HG02970 (cell line): Measurements from ENCODE around the gene KIN.
A peak's percentile ranks its signal among the peaks of the same experiment; 100 is the strongest.
"Not testable (repeated sequence)": the region's sequence is repeated elsewhere in the genome, so short reads cannot be mapped to it uniquely, and the experiment has no call there.

ENCODE experiments used
- ATAC-seq: cut with Tn5 transposase; IDR thresholded peaks from one replicate; pipeline ENCODE4 v1.9.1; 2021; ENCODE audit warnings: mild to moderate bottlenecking, moderate library complexity, moderate number of reproducible peaks; ENCODE audit not compliant: unreplicated experiment, low FRiP score

The KIN gene

DNA sequence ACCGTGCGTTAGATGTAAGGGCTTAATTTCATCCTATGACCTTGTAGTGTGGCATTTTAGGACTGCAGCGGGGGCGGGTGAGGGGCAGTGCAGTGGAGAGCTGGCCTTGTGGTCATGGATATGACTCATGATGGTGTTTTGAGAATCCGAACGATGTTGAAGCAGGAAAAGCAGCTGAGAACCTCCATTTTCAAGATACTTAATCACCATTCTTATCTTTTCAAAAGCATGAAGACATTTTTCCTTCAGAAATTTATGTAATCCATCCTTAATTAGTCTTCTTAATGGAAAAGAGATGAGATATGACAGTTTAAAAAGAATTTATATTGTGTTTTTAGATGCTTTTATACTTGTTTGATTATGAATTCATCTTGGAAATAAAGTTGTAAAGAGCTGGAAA, 9.8 kb upstream of the KIN start:
- no peak for ATAC-seq

DNA sequence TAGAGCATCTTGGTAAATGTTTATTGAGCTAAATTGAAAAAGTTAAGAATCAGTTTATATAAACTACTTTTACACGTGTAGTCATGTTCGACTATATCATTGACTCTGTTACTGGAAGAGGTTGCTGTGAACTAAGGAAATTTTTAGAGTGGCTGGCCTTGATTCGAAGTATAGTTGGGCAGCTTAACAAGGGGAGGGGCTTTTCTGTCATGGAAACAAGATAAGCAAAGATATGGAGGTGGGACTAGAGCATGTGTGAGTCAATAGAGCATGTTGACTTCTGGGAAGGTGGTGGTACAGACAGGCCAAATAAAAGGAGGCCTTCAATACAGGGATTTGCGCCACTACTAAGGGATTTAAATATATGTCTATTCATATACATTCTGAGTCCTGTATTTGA, 7.8 kb upstream of the KIN start:
- ATAC-seq = no peak

DNA sequence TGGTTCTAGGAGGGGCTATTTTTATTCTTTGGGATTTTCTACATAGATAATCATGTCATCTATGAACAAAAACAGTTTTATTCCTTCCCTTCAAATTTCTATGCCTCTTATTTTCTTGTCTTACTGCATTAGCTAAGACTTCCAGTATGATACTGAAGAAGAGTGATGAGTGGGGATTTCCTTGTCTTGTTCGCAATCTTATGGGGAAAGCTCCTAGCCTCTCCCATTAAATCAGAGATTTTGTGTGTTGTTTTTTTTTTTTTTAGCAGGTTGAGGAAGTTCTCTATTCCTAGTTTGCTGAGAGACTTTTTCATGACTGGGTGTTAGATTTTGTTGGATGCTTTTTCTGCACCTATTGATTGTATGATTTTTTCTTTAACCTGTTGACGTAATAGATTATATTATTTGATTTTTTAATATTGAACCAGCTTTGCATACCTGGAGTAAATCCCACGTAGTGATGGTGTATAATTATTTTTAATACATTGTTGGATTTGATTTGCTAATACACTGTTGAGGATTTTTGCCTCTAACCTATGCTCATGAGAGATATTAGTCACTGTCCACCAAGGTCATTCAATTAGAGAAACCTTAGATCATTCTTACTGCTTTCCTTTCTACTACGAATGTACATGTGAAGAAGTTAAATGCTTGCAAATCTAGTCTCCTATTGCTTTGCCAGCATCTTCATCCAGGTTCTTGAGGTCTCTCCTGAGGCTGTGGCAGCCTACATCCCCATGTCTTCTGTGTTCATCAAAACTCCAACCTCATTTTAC, 6.6 kb upstream of the KIN start:
- ATAC-seq = no peak

DNA sequence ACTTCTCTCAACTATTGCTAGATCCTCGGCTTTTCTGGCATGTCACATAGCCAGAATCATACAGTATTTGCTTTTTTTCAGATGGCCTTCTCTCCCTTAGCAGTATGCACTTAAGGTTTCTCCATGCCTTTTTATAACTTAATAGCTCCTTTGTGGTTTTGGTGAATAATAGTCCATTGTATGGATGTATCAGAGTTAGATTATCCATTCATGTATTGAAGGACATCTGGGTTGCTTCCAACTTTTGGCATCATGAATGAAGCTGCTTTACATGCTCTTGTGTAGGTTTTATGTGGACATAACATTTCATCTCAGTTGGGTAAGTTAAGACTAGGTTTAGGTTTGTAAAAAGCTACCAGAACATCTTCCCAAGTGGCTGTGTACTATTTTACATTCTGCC, 4.7 kb upstream of the KIN start:
- no peak for ATAC-seq

DNA sequence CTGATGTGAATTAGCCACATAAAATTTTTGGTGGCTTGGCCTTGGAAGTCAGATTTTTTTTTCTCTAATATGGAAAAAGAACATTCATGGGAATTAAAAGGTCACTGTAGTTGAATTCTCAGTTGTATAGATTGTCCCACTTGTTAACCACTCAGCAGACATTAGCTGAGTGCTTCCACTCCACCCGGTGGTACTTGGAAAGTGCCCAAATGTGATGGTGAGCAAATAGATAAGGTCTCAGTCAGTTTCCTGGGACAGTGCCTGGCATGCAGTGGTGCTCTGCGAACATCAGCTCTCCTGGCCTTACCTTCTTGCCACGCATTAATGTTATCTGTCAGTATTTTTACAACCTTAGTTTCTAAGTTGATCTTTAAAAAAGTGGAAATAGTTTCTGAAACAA, 1.6 kb upstream of the KIN start:
- ATAC-seq = no peak

DNA sequence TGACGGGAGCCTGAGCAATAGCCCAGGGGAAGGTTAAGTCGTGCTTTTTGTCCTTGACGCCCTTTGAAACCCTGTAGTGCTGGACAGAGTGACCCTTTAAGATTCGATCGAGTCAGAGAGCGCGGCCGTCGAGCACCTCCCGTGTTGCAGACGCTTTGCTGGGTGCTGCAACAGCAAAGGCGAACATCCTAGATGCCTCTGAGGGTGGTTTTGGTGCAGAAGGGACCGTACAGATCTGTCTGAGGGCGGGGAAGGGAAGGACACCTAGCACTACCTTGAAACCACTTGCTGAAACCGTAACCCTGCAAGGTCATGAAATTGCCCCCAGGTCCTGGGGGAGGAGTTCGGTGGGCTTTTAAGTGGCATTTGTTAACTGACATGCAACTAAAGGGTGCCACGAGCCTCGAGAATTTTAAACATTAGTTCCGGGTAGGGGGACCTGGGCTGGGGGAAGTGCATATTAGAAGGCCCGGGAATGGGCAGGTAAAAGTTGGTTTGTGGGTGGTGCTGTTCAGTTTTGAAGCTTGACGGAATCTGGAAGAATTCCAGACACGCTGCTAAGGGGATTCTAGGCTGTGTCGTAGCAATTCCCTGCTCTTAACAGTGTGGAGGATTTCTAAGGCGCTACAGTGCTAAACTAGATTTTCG, 970 bp upstream of the KIN start:
- peak; percentile 3 for ATAC-seq

DNA sequence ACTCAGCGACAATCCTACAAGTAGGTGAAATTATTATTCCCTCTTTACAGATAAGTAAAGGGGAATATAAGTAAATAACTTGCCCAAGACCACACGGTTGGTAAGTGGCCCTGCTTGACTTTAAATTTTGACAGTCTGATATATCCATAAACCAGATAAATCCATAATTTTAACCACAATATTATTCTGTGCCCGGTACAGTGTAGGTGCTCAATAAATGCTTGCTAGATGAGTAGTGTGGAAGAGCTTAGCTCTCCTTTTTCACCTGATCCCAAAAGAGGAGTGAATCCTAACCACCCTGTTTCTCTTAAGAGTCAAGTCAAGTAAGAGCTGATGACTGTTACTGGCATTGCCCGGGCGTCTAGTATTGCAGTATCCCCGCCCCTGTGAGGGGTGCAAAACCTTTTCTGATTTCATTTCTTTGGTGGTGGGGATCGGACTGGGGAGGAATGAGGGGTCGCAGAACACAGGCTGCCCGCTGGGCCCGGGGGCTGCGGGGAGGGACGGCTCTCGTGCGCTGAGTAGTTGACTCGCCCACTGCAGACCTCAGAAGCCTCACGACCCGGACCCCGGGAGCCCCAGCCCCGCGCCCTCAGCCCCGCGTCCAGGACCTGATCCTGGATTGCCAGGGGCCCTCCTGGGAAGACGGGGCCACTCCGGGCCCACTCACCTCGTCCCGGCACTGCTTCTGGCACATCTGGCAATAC, 490 bp downstream of the KIN start:
- ATAC-seq = peak; percentile 8

DNA sequence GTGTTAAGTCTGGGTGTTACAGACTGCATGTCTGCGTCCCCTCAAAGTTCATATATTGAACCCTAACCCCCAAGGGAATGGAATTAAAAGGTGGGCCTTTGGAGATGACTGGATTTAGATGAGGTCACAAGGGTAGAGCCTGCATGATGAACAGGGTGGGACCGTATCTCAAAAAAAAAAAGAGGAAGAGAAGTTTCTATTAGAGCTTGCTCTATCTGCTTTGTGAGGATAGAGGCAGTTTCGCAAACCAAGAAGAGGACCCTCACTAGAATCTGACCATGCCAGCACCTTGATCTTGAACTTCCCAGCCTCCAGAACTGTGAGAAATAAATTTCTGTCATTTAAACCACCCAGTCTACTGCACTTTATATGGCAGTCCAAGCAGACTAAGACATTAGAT, 1.4 kb downstream of the KIN start:
- no peak for ATAC-seq

DNA sequence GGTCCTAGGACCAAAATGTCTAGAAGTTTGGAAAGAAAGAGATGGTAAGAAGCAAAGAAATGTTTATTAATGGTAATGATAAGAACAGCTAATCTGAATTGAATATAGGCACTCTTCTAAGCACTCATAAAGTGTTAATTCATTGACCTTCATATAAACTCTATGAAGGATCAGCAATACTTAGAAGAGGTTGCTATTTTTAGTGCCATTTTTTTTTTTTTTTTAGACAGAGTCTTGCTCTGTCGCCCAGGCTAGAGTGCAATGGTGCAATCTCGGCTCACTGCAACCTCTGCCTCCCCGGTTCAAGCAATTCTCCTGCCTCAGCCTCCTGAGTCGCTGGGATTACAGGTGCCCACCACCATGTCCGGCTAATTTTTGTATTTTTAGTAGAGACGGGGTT, 5.6 kb downstream of the KIN start:
- ATAC-seq = not testable (repeated sequence)

DNA sequence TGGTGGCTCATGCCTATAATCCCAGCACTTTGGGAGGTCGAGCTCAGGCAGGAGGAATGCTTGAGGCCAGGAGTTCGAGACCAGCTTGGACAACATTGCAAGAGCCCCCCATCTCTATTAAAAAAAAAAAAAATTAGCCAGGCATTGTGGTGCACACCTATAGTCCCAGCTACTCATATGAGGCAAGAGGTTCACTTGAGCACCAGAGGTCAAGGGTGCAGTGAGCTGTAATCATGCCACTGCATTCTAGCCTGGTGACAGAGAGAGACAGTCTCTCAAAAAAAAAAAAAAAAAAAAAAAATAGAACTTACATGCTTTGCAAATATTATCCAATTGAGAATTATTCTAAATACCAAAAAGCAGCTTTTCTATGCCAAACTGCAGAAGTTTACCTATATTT, 11.0 kb downstream of the KIN start:
- ATAC-seq = no peak

DNA sequence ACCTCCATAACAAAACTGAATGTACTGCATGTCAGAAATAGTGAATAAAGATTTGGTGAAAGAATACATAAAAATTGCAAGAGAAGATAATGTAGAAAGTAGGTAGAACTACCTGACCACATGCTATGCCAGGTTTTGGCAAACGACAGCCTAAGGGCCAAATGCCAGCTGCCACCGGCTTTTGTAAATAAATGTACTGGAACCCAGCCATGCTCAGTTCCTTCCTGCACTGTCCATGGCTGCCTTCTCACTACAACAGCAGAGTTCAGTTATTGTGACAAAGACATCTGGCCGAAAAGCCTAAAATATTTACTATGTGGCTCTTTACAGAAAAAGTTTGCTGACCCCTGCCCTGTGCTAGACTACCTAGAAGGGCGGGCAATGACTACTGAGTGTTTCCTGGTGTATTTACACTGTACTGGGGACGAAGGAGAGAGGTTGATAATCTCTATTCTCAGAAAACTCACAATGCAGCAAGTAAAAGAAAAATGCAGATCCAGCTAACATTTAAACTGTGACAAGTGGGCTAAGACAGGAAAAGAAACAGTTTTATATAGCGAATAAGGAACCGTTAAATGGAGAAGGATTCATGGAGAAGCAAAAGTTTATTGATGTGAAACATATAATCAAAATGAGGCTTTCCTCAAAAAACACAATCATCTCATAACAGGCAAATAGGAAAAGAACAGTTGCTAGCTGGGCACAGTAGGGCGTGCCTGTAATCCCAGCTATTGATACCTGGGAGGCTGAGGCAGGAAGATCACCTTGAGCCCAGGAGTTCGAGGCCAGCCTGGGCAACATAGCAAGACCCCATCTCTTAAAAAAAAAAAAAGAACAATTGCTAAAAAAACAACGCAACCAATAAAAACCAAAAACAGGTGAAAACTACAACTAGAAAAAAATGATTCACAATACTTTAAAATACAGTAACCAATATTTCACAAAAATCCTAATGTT, 13.7 kb downstream of the KIN start:
- no peak for ATAC-seq

DNA sequence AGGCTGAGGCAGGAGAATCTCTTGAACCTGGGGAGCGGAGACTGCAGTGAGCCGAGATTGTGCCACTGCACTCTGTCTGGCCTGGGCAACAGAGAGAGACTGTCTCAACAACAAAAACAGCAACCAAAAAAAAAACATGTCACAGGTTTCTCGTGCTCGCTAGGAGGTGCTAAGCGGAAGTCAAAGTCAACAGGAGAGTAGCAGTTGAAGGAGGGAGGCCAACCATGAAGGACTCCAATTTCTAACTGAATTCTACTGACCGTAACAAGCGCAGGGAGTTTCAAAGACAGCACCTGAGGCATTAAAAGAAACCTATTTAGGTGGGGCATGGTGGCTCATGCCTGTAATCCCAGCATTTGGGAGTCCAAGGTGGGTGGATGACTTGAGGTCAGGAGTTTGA, 19.4 kb downstream of the KIN start:
- no peak for ATAC-seq

DNA sequence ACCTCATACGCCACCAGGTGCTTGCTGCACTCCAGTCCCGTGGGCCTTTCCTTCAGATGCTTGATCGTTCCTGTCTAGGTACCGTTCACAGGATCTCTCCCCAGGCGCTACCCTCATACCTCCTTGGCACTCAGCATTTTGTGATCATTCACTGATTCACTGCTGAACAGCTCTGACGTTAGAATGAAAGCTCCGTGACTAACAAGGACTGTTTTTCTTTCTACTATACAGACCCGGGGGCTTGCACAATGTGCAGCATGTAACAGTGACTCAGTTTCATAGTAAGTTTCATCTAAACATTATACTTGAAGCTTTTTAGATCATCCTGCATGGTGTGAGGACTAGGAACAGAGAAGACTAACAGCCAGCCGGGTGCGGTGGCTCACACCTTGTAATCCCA, 20.6 kb downstream of the KIN start:
- ATAC-seq = no peak

DNA sequence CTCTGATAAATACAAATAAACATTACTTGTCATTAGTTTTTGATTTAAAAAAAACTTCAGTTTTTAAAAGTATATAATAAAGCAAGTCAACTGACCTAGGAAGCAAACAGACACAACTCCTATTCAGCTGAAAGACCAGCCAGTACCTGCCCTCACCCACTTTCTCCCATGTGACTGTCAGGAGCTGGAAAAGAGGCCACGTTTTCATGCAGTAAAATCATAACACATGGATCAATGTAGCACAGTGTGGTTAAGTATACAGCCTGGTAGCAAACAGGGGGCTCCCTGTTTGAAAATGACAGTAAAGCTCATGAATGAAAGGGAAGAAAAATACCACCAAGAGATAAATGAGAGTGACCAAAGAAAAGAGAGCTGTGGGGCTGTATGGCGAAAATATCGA, 21.6 kb downstream of the KIN start:
- ATAC-seq = no peak

DNA sequence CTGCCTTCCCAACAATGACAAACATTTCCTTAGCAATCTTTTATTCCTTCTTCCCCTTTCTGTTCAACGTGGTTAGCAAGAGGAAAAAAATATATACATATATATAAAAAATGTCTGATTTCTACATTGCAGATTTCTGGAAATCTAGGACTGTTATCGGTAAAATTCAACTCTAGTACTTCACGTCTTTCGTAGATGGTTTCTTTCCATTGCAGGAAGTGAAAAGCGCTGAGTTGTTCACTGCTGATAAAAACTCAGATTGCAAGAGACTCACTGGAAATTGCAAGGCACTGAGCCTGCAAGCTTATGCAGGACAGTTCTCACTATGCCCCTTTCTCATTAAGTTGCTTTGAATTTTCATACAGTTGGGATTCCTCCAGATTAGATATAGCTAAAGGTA, 23.9 kb downstream of the KIN start:
- ATAC-seq = no peak

DNA sequence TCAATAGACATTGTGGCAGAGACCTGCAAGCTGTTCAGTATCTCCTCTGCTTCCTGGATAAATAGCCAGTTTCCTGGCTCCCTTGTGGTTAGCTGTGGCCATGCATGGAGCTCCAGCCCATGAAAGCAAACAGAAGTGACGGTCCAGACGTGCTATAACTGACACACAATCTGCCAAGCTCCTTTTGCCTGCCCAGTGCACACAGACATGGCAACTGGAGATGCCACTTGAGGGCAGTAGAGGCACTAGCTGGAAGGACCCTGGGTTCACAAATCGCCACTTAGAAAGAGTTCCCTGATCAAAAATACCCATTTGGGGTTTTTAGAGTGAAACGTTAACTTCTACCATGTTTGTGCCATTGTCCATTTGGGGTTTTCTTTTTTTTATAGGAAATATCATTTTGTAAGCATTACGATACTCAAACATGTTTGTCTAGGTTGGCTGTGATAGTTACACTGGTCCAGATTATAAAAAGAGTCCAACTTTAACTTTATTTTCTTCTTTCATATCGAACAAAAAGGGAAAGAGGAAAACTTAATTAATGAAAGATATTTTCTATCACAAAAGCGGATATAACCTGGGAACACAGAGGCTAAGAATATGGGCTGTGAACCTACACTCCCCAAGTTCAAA, 31.3 kb downstream of the KIN start:
- no peak for ATAC-seq

DNA sequence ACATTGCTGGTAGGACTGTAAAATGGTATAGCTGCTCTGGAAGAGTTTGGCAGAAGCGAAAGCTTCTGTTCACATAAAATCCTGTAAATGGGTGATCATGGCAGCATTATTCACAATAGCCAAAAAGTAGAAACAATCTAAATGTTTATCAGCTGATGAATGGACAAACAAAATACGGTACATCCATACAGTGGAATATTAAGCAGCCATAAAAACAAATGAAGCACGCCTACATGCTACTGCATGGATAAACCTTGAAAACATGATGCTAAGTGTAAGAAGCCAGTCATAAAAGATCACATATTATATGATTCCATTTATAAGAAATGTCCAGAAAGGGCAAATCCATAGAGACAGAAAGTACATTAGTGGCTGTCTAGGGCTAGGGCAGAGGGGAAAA, 32.7 kb downstream of the KIN start:
- ATAC-seq = no peak

DNA sequence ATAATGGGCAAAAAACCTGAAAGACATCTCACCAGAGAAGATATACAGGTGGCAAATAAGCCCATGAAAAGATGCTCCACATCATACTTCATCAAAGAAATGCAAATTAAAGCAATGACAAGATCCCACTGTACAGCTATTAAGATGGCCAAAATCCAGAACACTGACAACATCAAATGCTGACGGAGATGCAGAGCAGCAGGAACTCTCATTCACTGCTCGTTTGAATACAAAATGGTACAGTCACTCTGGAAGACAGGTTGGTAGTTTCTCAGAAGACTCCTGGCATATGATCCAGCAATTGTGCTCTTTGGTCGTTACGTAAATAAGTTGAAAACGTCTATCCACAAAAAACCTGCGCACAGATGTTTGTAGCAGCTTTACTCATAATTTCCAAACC, 35.5 kb downstream of the KIN start:
- no peak for ATAC-seq

DNA sequence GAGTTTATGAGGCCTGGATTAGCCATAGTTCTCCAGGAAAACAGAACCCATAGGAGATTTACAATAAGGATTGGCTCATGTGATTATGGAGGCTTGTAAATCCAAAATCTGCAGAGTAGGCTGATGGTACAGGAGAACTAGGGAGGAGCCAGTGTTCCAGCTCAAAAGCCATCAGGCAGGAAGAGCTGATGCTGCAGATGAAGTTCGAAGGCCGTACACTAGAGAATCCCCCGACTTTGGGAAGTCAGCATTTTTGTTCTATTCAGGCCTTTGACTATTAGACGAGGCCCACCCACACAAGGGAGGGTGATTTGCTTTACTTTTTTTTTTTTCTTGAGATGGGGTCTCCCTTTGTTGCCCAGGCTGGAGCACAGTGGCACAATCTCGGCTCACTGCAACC, 37.6 kb downstream of the KIN start:
- ATAC-seq = no peak

DNA sequence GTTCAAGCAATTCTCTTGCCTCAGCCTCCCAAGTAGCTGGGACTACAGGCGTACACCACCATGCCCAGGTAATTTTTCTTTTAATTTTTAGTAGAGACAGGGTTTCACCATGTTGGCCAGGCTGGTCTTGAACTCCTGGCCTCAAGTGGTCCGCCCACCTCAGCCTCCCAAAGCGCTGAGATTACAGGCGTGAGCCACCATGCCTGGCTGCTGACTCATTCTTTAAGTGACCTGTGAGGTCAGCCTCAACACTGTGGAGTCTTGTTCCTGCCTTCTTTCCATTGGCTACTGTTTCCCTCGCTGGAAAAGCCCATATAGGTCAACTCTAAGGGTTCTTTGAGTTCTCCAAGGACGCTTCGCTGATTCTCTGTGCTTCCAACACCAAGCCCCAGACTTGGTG, 39.2 kb downstream of the KIN start:
- not testable (repeated sequence) for ATAC-seq
